ENCODE data around the gene ZC2HC1B.

- TF ChIP-seq POLR2AphosphoS5 (IDR thresholded peaks at IDR 0.05; ENCODE audit: low read depth, low read length) (no peak), FOXP2 (optimal IDR thresholded peaks at IDR 0.05; ENCODE audit: borderline replicate concordance, extremely low read depth, extremely low read length, insufficient read depth) (no peak), REST (IDR thresholded peaks at IDR 0.05; ENCODE audit: insufficient read depth in 1 of 2, low read depth in 2 of 2, low read length in 2 of 2) (no peak), SIN3A (IDR thresholded peaks at IDR 0.05; ENCODE audit: borderline replicate concordance, insufficient read depth, low read length) (no peak)
Measured at GRCh38 chr6:143843677-143843999, 20.6 kb upstream of the ZC2HC1B start.

All from PFSK-1 (cell line).